ENCODE measurements around the gene MOSMO. TPM values are rescaled to one million over a fixed set of nuclear protein-coding genes. Genes with fewer than 3 reads are reported as not detected.

Gene MOSMO
- total RNA-seq, 1 experiment from 2014 or later, result 27.6 TPM

GRCh38 chr16:22098405-22099255, 90.7 kb downstream of the MOSMO start:
- Histone ChIP-seq H3K9ac (ENCODE audit: low read length) (no peak overlapping the region), H3K27ac (ENCODE audit: low read depth, low read length) (no peak overlapping the region), H3K4me1 (ENCODE audit: control insufficient read depth in 1 of 2, insufficient read depth in 2 of 2, low read length in 2 of 2) (peaks cover 0 to 11% of the 10 kb centered on the region in 2 experiments; a peak in 2 of 4 replicates), H3K79me2 (ENCODE audit: insufficient read depth, low read length) (no peaks in the 10 kb centered on the region), H3K27me3 (ENCODE audit: insufficient read depth, low read length) (no peaks in the 10 kb centered on the region), H3K9me2 (ENCODE audit: insufficient read depth) (no peaks in the 10 kb centered on the region), H3K9me3 (ENCODE audit: control insufficient read depth in 1 of 2, insufficient read depth in 1 of 2, low read depth in 1 of 2, low read length in 2 of 2) (no peaks in the 10 kb centered on the region), H3K4me3 (replicated peaks in 1 of 2; ENCODE audit: low read depth in 1 of 2, low read length in 2 of 2) (no peak overlapping the region), H3K4me2 (ENCODE audit: low read length) (peak overlapping the region; percentile 63), H4K20me1 (ENCODE audit: insufficient read depth) (no peaks in the 10 kb centered on the region), H3K36me3 (ENCODE audit: control insufficient read depth in 1 of 2, insufficient read depth in 2 of 2, low read length in 2 of 2) (no peaks in the 10 kb centered on the region), H2AFZ (ENCODE audit: low read depth, low read length, poor library complexity, severe bottlenecking) (peak overlapping the region; percentile 89)
- ATAC-seq, result peak; percentile 99
- TF ChIP-seq, protein P1, sequence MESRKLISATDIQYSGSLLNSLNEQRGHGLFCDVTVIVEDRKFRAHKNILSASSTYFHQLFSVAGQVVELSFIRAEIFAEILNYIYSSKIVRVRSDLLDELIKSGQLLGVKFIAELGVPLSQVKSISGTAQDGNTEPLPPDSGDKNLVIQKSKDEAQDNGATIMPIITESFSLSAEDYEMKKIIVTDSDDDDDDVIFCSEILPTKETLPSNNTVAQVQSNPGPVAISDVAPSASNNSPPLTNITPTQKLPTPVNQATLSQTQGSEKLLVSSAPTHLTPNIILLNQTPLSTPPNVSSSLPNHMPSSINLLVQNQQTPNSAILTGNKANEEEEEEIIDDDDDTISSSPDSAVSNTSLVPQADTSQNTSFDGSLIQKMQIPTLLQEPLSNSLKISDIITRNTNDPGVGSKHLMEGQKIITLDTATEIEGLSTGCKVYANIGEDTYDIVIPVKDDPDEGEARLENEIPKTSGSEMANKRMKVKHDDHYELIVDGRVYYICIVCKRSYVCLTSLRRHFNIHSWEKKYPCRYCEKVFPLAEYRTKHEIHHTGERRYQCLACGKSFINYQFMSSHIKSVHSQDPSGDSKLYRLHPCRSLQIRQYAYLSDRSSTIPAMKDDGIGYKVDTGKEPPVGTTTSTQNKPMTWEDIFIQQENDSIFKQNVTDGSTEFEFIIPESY (IDR thresholded peaks at IDR 0.05; ENCODE audit: extremely low read depth, insufficient replicate concordance, low read length), result no peak
- TF ChIP-seq CEBPB (IDR thresholded peaks at IDR 0.05; ENCODE audit: low read depth), result no peak
- TF ChIP-seq, protein P2, sequence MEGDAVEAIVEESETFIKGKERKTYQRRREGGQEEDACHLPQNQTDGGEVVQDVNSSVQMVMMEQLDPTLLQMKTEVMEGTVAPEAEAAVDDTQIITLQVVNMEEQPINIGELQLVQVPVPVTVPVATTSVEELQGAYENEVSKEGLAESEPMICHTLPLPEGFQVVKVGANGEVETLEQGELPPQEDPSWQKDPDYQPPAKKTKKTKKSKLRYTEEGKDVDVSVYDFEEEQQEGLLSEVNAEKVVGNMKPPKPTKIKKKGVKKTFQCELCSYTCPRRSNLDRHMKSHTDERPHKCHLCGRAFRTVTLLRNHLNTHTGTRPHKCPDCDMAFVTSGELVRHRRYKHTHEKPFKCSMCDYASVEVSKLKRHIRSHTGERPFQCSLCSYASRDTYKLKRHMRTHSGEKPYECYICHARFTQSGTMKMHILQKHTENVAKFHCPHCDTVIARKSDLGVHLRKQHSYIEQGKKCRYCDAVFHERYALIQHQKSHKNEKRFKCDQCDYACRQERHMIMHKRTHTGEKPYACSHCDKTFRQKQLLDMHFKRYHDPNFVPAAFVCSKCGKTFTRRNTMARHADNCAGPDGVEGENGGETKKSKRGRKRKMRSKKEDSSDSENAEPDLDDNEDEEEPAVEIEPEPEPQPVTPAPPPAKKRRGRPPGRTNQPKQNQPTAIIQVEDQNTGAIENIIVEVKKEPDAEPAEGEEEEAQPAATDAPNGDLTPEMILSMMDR (IDR thresholded peaks at IDR 0.05 in 2 of 3, conservative IDR thresholded peaks at IDR 0.05 in 1 of 3; ENCODE audit: borderline replicate concordance in 1 of 3, insufficient read depth in 1 of 3, low read depth in 2 of 3, low read length in 2 of 3), result peak; percentile 66 to 78 (median 76); a peak in 5 of 6 replicates
- TF ChIP-seq RAD21 (IDR thresholded peaks at IDR 0.05; ENCODE audit: low read depth), result peak; percentile 82
- no peak for TF ChIP-seq POLR2A (IDR thresholded peaks at IDR 0.05; ENCODE audit: borderline replicate concordance, extremely low read depth, insufficient read depth, insufficient read length)
- intact Hi-C loops (cut with micrococcal nuclease), result loop anchor here (5.0 kb wide), 1 partner anchor 146 kb away; the partner anchor contains the start of gene UQCRC2
- ChIA-PET POLR2A (interaction anchor here (0.9 kb wide), 1 partner anchor 148 kb away, joined by 4 read pairs; no protein-coding TSS in a partner anchor), CTCF (interaction anchor here (0.6 to 3.2 kb wide), 20 partner anchors 9 to 154 kb away, joined by 3 to 32 read pairs (median 5); partner anchors contain the start of genes MOSMO and PDZD9), RAD21 (ENCODE audit: low non-redundant PET in 1 of 2, low total read pairs in 2 of 2, uncharacterized antibody in 2 of 2, unreplicated experiment in 2 of 2) (interaction anchor here (0.6 to 1.5 kb wide), 8 partner anchors 21 to 148 kb away, joined by 3 to 7 read pairs (median 4); partner anchors contain the start of gene MOSMO (in 1 of the 2))
- BruUV-seq (replicated peaks), result no TSS peak
- DNase-seq (ENCODE audit: low read depth, low spot score), result peak; percentile 56
